ENCODE results near the gene ANKFN1.

The ANKFN1 gene, protein sequence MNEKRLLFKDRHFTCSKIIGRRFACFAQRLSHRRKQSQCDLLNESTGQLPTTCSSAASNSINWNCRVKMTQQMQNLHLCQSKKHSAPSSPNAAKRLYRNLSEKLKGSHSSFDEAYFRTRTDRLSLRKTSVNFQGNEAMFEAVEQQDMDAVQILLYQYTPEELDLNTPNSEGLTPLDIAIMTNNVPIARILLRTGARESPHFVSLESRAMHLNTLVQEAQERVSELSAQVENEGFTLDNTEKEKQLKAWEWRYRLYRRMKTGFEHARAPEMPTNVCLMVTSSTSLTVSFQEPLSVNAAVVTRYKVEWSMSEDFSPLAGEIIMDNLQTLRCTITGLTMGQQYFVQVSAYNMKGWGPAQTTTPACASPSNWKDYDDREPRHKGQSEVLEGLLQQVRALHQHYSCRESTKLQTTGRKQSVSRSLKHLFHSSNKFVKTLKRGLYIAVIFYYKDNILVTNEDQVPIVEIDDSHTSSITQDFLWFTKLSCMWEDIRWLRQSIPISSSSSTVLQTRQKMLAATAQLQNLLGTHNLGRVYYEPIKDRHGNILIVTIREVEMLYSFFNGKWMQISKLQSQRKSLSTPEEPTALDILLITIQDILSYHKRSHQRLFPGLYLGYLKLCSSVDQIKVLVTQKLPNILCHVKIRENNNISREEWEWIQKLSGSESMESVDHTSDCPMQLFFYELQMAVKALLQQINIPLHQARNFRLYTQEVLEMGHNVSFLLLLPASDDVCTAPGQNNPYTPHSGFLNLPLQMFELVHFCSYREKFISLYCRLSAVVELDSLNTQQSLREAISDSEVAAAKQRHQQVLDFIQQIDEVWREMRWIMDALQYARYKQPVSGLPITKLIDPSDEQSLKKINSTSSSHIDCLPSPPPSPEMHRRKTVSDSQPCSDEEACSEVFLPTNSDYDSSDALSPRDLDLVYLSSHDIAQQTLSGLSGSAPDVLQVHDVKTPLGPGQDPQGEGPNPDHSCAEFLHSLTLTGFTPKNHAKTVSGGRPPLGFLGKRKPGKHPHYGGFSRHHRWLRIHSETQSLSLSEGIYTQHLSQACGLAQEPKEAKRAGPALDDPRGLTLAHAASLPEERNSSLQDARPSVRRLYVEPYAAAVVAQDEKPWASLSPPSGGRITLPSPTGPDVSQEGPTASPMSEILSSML

DNA sequence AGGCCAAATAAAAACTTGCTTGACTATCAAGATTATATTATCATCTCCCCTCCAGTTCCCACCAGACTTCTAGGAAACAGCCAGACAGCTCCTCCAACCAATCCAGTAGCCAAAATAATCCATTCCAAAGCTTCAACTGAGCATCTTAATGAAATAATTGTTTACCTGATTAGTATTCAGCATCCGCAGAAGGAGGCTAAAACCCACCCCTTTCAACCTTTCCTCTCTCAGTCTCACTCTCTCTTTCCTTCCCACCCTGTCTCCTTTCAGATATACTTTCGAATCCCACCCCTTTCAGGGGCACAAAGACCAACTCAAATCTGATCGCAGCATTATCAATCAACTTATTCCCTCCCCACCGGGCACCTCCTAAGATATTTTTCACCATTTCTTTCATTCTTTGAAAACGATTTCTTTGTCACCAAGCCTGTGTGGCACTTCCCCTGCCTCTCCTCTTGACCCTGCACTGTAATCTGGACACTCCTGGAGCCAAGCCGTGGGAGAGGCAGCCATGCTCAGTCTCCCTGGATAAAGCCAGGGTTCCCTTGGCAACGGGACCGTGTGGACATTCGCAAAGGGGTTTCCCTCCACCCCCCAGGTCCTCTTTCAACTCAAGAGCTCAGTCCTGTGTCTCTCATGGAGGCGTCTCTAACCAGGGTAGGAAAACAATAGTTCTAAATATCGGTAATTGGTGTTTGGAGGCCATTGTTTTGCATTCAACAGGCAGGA is at the start of gene ANKFN1:
TSS of gene ANKFN1 (plus strand) at position 602 of the 729 bp plus-strand sequence. CDS start 59,193 bp downstream, outside the sequence.
- DNase-seq: no peak

DNA sequence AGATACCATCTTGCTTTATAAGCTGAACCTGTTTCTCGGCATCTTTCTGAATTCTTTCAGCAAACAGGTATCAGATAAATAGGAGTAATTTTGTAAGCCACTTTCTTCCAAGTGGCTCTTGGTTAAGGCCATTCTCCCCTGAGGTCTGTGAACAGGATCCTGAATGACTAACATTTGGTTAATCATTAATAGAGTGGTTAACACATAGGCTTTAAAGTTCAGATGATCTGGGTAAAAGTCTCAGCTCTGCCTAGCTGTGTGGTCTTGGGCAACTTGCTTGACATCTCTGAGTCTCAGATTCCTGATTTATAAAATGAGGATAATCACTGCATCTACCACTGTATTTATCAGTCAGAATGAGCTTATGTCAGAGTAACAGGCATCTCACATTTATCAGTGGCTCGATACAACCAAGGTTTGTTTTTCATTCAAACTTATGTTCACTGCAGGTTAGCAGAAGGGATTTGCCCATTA is 44.4 kb upstream of the ANKFN1 start:
- DNase-seq: no peak

DNA sequence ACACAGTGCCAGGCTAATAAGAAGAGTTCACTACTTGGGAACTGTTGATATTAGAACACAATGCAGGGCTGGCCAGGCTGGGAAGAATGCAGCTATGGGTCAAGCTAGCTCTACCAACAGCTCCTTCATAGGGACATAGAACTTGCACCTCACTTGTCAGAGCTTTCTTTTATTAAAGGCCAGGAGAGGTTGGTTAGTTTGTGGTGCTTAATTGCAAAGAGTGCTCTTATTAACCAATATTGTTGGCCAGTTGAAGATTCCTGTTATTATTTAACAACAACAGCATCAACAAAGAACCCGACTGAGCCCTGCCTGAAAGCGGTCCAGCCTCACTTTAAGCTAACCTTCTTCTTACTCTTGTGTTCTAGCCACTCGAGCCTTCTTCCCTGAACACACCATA is 43.4 kb upstream of the ANKFN1 start:
- no peak for DNase-seq

DNA sequence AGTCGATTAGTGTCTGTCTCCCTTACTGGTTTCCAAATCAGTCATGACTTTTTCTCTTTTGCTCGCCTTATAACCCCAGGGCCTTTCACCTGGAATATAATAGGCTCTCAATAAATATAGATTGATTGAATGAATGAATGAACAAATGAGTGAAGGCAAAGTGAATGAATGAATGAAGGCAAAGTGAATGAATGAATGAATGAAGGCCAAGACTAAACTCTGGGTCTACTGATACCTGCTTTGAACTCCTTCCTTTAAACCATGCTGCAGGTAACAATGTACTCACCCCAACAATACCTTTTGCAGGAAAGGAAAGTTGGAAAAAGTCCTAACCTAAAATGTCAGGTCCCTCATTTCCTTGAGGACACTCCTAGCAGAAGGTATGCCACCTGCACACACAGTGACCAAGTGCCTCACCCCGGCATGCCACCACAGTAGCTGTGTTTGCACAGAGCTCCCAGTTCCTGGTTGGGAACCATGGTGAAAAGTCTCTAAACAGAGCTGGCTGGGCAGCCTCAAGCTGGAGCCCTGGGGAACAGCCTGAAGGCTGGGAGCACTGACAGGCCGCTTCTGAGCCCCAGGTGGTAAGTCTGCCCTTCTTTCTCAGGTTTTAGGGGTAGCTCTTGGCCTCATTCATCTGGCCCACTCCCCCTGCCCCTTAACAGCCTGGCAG is 42.7 kb upstream of the ANKFN1 start:
- DNase-seq: no peak

DNA sequence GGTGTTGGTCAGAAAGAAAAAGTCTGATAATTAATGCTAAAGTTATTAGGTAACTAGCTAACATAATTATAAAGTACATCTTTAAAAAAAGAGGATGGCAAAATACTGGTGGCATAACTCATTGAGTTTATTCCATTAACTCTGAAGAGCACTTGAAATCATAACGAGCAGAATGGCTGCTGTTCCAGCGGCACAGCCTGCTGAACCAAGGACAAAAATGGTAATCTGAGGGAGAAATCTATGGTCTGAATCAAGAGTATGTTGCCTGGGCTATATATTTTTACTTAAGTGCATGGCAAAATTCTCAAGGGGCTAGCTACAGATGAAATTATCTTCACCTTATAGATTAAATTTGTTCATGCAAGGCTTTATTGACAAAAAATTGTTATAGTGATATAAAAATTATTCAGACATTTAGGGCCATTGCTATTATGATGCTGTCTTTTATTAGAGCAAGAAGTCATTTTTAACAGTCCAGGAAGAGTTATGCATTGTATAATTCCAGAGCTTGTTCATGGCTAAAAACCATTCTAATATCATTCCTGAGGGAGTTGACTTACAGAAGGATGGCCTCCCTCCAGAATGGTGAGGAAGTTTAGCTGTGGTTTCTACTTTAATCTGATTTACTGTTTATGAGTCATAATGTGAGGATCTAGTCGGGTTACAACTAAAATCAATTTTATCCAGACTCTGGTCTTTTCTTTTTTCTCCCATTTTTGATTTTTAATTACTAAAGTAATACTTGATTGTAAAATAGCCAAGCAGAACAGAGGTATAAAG is 41.4 kb upstream of the ANKFN1 start:
- no peak for DNase-seq

DNA sequence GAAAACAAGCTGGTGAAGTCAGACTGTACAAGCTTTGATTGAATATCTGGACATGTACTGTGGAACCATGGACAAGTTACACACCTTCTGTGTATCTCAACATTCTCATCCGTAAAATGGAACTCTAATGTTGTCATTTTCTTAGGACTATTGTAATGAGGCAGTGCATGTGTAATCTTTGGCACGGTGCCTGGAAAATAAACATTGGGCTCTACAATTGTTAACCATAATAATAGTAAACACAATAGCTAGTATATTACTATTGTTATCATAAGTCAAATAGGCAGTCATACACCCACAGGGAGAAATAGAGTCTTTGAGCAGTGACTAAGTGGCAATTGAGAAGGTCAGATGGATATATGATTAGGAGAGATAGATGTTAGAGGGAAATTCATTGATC is 39.8 kb upstream of the ANKFN1 start:
- DNase-seq: no peak

DNA sequence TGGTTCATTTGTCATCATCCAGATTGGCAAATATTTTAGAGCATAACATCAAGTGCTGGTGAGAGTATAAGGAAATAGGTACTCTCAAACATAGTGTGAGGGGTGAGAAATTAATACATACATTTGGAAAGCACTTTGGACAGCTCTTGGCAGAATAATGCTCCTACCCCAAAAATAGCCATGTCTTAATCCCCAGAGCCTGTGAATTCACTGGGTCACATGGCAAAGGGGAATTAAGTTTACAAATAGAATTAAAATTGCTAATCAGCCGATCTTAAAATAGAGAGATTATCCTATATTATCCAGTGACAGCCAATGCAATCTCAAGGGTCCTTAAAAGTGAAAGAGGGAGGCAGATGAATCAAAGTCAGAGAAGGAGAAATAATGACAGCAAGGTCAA is 38.8 kb upstream of the ANKFN1 start:
- DNase-seq: no peak

DNA sequence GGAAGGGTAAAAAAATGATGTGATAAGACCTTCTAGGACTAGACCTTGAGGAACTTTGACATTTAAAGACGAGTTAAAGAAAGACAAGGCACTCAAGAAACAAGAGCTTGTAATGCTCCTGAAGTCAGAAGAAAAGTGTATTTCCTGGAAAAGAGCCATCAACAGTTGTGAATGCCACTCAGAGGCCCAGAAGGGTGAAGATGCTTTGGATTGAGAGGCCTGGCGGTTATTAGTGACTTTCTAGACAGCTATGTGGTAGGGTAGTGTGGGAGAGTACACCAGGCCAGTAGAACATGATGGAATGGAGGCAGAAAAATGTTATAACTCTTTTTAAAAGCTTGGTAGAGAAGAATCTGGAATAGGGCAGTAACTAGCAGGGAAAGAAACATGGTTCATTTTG is 34.1 kb upstream of the ANKFN1 start:
- no peak for DNase-seq

DNA sequence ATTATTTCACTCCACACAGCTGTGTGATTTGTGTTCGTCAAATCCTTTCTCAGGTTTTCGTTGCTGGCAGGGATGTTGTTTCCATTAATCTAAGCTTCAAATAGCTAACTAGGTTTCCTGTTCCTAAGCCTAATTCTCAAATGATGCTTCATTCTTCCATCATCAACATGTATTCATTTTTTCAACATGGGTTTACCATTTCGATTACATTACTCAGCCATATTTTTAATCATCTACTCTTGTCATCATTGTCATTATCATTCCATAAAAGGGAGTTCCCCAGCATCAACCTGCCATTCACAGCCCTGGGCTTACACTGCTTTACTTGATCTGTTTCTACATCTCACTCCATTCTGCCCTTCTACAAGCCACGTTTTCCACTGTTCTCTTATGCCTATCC is 33.3 kb upstream of the ANKFN1 start:
- no peak for DNase-seq

DNA sequence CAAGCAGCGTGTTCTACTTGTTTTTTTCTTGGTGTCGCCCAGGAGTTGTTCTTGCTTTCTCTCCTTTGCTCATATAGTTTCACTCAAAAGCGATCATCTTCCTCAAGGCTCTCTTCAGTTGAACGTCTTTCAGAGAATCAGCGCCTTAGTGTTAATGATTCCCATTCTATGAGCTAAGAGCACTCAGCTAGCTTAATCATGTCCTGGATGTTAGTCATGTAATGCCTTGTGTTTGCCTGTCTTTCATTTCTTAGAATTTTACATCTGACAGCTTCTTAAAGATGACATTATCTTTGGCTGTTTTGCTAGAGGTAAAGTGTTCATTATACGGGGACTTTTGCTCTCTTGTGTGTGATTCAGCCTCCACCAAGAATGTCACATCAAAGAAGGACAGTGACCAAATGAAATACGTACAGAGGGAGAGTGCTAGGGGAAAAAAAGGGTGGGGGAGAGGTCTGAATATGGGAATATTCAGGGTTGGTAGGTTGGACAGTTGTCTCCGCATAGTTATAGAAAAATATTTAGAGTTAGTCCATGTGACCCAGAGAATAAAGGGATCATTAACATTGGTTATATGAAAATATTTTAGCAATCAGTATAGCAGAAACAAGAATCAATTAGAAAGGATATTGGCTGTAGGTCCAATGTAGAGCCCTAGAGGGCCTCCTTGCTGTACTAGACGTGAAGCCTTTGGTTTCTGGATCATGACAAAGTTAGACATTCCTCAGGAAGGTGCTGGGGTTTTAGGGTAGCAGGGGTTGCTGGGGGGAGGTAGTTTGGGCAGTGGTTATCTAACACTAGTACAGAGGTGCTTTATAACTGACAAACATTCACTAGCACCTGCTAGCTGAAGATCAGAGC is 31.9 kb upstream of the ANKFN1 start:
- DNase-seq: no peak

DNA sequence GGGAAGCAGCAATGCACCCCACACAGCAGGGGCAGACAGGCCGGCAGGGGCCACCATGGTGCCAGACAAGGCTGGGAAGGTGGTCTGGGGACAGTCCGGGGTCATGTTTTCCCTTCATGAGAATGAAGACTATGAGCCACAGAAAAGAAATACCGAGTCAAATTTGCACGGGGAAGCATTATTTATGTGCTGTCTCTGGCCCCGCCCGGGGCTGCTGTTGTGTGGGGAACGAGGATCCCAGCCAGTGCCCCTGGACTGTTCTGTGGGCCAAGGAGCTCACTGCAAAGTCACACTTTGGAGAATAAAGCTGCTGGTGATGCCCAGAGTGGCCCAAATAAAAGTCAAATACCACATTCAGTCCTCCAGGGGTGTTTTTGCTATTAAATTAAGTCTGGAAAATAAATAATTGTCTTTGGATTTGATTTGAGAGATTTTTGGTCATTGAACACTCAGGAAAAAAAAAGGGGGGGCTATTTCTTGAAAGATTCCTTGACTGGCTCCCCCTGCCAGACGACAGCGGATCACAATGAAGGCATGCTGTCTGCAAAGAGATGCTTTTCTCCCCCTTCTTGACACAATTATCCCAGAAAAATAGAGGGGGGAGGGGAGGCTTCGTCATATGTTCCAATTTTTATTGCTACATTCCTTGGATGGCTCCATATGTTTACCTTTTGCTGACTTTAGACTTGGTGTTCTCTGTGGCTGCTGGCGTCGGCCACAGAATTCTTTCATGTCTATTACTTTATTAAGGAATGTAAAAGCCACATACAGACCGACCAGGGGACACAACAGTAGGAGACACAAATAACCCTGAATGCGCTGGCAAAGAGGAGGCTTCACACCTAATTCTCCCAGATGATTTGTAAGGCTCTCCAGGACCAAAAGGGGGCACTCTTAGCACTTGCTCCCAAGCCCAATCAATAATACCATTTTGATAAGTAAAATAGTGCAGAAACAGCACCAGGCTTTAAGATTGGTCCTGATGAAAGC is 27.1 kb upstream of the ANKFN1 start:
- no peak for DNase-seq

DNA sequence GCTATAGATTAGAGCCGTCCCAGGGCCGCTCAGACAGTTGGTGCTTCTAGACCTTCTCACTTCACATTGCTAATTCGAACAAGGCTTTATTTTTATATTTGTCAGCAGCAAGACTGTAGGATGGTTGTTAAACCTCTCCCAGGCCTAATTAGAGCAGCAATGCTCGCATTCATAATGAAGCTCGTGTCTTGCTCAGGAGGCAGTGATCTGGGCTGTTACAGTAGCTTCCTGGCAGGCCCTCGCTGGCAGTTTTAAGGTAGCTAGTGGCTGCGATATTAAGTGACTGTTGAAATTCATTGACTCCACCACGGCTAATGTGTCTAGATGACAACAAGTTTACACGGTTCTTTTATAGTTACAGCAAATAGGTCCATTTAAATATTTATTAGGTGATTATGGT is 23.2 kb upstream of the ANKFN1 start:
- no peak for DNase-seq

DNA sequence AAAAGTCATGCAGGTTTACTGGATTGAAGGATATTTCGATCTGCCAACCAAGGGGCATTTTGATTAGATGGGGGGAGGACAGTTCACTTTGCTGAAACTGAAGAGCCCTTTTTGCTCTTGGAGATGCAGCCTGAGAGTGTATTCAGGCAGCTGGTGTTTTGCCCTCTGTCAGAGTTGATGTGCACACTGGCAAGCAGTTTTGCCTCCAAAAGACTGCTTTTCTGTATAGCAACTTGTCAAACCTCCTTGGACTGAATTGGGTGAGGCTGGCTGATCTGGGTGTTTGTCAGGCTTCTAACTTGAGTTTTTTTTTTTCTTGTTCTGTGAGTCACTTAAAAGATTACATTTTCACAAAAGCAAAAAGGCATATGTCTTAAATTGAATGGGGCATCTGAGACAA is 22.6 kb upstream of the ANKFN1 start:
- no peak for DNase-seq

DNA sequence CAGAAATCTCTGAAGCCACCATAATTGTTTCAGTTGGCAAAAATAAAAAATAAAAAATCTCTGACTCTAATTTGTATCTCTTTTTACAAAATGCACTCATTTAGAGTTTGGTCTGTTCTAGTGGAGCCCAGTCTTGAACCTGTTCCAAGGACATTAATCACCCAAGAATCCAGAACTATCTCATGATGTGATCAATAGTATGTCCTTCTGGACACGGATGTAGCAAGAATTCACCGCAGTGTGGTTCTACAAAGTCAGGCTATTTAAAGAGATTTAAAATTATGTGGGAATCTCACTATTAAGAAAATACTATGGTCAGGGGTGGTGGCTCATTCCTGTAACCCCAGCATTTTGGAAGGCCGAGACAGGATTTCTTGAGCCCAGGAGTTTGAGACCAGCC is 21.8 kb upstream of the ANKFN1 start:
- DNase-seq: no peak

DNA sequence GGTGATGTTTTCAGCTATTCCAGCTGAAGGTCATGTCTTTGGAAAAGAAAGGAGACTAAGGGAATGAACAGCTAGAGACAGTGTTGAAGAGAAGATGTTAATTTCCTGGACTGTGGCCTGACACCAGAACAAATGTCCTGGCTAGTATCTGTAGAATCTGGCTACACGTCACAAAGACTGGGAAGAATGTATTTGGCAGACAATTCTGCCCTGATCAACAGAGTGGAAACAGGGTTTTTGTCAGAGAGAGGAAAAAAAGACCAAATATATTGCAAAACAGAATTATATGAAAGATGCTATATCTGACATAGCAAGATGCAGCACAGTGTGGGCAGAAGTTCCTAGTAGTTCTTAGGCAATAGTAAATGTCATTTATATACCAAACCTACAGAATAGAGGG is 17.0 kb upstream of the ANKFN1 start:
- DNase-seq: no peak

DNA sequence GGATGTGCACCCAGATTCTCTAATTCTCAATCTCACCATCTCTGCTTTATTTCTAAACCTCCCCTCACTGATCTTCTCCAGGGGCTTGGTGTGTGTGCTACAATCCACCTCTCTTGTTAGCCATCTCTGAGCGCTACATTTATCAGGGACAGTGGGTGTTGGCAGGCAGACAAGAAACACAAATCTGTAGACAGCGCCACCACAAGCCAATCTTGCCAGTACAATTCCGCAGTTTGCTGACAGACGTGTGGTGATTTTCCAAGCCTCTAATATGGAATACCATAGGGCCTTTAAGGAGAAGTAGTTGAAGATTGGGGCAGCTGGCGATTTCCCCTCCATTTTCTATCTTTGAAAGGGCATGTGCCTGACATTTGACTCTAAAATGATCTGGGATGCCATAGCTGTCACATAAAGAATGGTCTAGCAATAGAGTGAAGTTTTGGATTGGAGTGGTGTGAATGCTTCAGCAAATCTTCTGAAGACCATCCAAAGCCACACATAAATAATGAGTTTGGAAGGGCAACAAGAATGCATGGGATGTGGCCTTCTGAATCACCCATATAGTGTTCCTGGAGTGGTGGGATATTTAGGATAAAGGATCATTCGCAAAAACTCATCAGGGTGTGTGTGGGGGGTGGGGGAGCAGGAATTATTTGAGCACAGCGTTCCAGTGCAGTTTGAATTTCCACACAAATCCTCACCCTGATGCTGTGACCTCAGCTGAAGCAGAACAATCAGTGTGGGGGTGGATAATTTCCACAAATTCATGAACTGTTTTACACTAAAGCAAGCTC is 12.0 kb upstream of the ANKFN1 start:
- no peak for DNase-seq

DNA sequence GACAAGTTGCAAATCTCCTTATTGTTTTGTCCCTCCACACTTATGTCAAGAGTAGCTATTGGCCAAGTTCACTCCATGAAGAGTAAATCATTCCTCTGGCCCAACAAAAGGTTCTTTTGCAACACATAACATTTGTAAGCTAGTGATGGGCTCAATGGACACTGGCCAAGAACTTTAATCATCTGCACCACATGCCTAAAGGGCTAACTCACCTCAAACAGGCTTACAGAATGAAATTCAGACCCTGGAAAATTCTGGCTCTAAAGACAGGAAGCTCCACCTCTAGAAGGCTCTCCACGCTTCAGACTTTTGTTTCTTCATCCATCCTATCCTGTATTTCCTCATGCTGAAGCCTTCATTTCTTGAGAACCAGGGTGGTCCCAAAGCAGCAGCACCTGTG is 10.9 kb upstream of the ANKFN1 start:
- DNase-seq: no peak

DNA sequence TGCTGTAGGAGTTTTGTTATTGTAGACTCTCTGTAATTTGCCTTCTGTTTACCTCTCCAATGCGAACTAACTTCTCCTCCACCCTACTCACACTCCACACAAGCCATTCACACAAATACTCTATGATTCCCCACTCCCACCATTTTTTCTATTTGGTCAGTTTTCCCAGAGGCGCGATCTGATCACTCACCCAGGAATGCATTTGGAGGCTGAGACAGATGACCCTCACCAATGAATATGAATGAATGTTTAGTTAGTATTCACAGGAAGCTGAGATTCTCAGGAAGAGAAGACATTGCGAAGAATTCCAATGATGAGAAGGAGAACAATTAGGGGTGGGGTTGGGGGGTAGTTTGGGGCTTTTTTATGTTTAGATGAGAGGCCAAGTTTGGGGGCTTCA is 10.5 kb upstream of the ANKFN1 start:
- DNase-seq: no peak
